Bronchial epithelial cell (primary cell): ENCODE results near the gene GCNT2. TPM values are rescaled to one million over a fixed set of nuclear protein-coding genes. Genes with fewer than 3 reads are reported as not detected.
"Not testable (repeated sequence)": the region's sequence is repeated elsewhere in the genome, so short reads cannot be mapped to it uniquely, and the experiment has no call there.

ENCODE experiments used
- DNase-seq: peaks from one replicate; pipeline ENCODE4 v3.0.0-alpha.2; 2010; ENCODE audit warnings: low read depth
- FAIRE-seq: peaks from 2 replicates; lab custom pipeline; 2011; peaks lifted over from hg19 to GRCh38; lab: Jason Lieb, UNC
- H3K27me3 ChIP-seq: 2 replicates; pipeline ENCODE4 v1.5.1; 2011; ENCODE audit warnings: low read length; ENCODE audit not compliant: control insufficient read depth, insufficient read depth
- H3K36me3 ChIP-seq: 2 replicates; pipeline ENCODE4 v1.5.1; 2011; ENCODE audit warnings: low read length; ENCODE audit not compliant: control insufficient read depth, insufficient read depth
- H3K4me3 ChIP-seq: 2 replicates; pipeline ENCODE4 v1.5.1; 2011; ENCODE audit warnings: mild to moderate bottlenecking, low read depth, low read length, control low read depth
- total RNA-seq: library from RNA; depleted of rRNA; stranded (reverse); fragments of >200 nt; gene quantifications from 2 replicates; pipeline ENCODE4 v1.2.1, GENCODE V29; 2014
- TF ChIP-seq, protein P1 (sequence below): IDR thresholded peaks from 2 replicates; pipeline ENCODE4 v1.5.1; 2011; ENCODE audit warnings: mild to moderate bottlenecking, moderate library complexity, low read length, control low read depth, inconsistent platforms; ENCODE audit not compliant: insufficient read depth, severe bottlenecking

Gene GCNT2
- total RNA-seq, 1 donor from 2014 or later, result 10.3 TPM

DNA sequence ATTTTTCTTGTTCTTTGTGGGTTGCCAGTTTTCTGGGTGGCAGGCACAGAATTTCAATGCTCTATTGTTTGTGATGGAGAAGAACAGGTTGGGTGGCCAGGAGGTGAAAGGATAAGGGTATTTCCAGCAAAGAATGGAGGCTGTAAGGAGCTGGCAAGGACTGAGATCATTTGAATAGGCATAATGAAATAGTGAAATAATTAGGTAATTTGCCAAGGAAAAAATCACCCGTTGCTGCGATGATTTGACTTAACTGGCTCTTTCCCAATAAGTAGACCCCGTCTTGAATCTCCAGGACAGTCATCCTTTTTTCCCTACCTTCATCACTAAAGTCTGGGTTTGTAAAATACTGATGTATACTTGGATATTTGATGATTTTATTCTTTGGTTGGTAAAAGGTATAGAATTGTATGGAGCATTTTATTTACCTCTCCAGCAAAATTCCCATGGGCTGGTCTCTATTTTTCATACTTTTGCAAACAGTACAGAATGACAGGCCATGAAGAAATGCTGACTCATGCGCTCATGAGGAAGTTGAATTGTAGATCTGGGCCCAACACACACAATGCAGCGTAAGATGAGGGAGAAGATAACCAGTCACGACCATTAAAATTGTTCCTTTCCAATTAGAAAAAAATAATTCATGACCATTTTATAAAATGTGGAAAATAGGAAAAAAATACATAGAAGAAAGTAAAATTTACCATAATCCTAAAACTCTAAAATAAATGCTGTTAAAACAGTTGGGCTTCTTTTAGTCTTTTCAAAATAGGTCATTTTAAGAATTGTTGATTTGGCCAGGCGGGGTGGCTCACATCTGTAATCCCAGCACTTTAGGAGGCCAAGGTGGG lies 2.4 kb upstream of the GCNT2 start:
- no peaks in the 10 kb centered on the region for H3K27me3 ChIP-seq
- no peak overlapping the region for H3K4me3 ChIP-seq
- no peaks in the 10 kb centered on the region for H3K36me3 ChIP-seq
- no peak for FAIRE-seq
- TF ChIP-seq, protein P1, sequence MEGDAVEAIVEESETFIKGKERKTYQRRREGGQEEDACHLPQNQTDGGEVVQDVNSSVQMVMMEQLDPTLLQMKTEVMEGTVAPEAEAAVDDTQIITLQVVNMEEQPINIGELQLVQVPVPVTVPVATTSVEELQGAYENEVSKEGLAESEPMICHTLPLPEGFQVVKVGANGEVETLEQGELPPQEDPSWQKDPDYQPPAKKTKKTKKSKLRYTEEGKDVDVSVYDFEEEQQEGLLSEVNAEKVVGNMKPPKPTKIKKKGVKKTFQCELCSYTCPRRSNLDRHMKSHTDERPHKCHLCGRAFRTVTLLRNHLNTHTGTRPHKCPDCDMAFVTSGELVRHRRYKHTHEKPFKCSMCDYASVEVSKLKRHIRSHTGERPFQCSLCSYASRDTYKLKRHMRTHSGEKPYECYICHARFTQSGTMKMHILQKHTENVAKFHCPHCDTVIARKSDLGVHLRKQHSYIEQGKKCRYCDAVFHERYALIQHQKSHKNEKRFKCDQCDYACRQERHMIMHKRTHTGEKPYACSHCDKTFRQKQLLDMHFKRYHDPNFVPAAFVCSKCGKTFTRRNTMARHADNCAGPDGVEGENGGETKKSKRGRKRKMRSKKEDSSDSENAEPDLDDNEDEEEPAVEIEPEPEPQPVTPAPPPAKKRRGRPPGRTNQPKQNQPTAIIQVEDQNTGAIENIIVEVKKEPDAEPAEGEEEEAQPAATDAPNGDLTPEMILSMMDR, result no peak
- DNase-seq, result peak; percentile 82

DNA sequence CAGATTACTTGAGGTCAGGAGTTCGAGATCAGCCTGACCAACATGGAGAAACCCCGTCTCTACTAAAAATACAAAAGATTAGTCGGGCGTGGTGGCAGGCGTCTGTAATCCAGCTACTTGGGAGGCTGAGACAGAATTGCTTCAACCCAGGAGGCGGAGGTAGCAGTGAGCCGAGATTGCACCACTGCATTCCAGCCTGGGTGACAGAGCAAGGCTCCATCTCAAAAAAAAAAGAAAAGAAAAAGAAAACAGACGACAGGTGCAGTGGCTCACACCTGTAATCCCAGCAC lies 1.8 kb upstream of the GCNT2 start:
- not testable (repeated sequence) for H3K4me3 ChIP-seq, H3K27me3 ChIP-seq, H3K36me3 ChIP-seq, FAIRE-seq
- DNase-seq, result peak; percentile 22

DNA sequence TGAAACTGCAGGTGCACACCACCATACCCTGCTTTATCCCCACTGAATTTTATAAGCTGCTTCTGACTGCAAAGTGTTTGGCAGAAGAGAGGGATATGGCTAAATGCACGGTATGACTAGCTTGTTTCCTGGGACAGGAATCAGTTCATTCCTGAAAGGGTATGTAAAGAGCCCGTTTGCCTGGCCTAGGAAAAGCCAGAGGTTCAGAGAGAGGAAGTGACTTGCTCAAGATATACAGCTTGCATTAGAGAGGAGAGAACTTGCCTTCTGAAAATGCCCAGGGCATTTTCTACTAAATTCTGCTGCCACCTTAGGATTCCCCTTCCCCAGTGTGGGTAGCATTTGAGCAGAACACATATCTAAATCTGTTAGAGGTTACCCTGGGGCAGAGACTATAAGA lies 683 bp upstream of the GCNT2 start:
- TF ChIP-seq, protein P1, result no peak
- Histone ChIP-seq H3K27me3 (no peaks in the 10 kb centered on the region), H3K36me3 (no peaks in the 10 kb centered on the region), H3K4me3 (peak overlapping the region; percentile 13)
- FAIRE-seq (no peak), DNase-seq (peak; percentile 68)

DNA sequence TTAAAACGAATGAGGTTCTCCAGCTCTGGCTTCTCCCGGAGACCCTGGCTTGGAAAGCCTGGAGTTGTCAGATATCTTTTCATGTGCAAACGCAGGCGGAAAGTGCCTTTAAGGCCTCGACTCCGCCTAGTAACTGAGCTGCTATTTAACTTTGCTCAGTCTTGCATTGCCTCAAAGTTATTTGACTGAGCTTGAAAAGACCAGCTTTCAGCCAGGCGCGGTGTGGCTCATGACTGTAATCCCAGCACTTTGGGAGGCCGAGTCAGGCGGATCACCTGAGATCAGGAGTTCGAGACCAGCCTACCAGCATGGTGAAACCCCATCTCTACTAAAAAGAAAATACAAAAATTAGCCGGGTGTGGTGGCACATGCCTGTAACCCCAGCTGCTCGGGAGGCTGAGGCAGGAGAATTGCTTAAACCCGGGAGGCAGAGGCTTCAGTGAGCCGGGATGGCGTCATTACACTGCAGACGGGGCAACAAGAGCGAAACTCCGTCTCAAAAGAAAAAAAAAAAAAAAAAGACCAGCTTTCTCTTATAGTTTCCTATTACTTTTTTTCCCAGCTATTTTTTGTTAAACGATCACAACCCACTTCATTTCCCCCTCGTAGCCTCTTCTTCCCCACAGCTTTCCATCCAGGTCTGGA lies 1.9 kb downstream of the GCNT2 start:
- no peak for FAIRE-seq
- H3K36me3 ChIP-seq, result no peaks in the 10 kb centered on the region
- no peak overlapping the region for H3K4me3 ChIP-seq
- TF ChIP-seq, protein P1, result no peak
- peak; percentile 13 for DNase-seq
- H3K27me3 ChIP-seq, result no peaks in the 10 kb centered on the region

- H3K27me3 ChIP-seq, result no peaks in the 10 kb centered on the region
- no peak overlapping the region for H3K4me3 ChIP-seq
- peak; percentile 45 for DNase-seq
- no peaks in the 10 kb centered on the region for H3K36me3 ChIP-seq
- TF ChIP-seq, protein P1, result no peak
- FAIRE-seq, result no peak
Measured at GRCh38 chr6:10526156-10526555, 5.0 kb downstream of the GCNT2 start.

DNA sequence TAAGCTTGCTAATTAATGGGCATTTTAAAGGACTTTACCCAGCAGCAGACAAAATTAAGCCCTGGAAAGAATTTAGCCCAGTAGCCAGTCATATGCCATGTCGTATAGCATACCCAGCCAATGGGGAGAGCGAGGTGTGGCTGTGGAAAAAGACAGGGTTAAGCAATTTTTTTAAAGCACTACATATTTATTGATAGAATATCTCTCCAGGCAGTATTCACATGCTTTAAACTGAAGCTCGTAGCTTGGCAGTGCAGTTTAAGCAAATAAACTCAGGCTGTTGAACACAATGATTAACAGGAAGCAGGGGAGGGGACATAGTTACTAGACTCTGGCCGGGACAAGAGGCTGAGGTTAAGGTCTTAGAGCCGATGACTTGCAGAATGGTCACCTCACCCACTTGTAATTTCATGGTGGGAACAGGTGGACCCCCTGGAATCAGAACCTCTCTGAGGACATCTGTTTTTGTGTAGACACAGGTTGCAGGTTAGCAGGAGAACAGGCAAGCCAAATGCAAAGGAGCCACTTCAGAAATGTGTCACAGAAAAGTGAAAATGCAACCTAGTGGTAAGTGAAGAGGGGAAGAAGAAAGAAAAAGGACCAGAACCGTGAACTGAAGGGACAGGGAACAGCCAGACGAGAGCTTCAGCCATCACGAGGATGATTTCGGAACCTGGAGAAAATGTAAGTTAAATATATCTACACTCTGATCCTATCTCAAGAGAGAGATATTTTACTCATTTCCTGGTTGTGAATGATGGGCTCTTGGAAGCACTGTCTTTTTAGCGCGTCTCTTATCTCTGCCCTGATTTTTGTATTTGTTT lies 7.2 kb downstream of the GCNT2 start:
- no peak for FAIRE-seq
- Histone ChIP-seq H3K4me3 (peak overlapping the region; percentile 28), H3K27me3 (no peaks in the 10 kb centered on the region), H3K36me3 (no peaks in the 10 kb centered on the region)
- TF ChIP-seq, protein P1, result no peak
- peak; percentile 83 for DNase-seq
